Measurements from ENCODE around the gene NPY.

DNA sequence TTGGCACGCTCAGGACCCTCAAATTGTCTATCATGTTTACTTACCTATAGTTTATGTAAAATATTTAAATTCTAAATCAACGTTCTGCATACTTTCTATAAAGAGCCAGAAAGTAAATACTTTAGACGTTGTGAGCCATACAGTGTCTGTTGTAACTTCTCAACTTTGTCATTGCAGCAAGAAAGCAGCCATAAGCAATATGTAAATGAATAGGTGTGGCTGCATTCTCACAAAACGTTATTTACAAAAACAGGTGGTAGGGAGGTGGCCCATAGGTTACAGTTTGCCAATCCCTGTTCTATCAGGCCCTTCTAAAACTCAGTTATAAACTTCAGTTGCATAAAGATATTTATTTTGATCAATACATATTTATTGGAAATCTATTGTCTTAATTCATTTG is 12.1 kb upstream of the NPY start:
- TF ChIP-seq, protein P1, sequence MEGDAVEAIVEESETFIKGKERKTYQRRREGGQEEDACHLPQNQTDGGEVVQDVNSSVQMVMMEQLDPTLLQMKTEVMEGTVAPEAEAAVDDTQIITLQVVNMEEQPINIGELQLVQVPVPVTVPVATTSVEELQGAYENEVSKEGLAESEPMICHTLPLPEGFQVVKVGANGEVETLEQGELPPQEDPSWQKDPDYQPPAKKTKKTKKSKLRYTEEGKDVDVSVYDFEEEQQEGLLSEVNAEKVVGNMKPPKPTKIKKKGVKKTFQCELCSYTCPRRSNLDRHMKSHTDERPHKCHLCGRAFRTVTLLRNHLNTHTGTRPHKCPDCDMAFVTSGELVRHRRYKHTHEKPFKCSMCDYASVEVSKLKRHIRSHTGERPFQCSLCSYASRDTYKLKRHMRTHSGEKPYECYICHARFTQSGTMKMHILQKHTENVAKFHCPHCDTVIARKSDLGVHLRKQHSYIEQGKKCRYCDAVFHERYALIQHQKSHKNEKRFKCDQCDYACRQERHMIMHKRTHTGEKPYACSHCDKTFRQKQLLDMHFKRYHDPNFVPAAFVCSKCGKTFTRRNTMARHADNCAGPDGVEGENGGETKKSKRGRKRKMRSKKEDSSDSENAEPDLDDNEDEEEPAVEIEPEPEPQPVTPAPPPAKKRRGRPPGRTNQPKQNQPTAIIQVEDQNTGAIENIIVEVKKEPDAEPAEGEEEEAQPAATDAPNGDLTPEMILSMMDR (IDR thresholded peaks at IDR 0.05) = no peak
- TF ChIP-seq POLR2A (IDR thresholded peaks at IDR 0.05) = no peak
